Measurements from ENCODE around the gene FOXP1.

Gene FOXP1

GRCh38 chr3:71311661-71312046 lies 271.9 kb downstream of the FOXP1 start:
- DNase-seq (ENCODE audit: low spot score): no peak
- no peak for TF ChIP-seq CTCF (IDR thresholded peaks at IDR 0.05; ENCODE audit: extremely low read depth, insufficient read depth, missing control alignments)
- in situ Hi-C loops (cut with MboI; ENCODE audit: low pct_unique_long_range_greater_than_20kb, low sequenced_read_pairs, unreplicated experiment): no loop called here

GRCh38 chr3:71310980-71311660 lies 272.4 kb downstream of the FOXP1 start:
- TF ChIP-seq CTCF (IDR thresholded peaks at IDR 0.05; ENCODE audit: extremely low read depth, insufficient read depth, missing control alignments): no peak
- no peak for DNase-seq (ENCODE audit: low spot score)

GRCh38 chr3:71310359-71310979 lies 273.1 kb downstream of the FOXP1 start:
- DNase-seq (ENCODE audit: low spot score): no peak
- TF ChIP-seq CTCF (IDR thresholded peaks at IDR 0.05; ENCODE audit: extremely low read depth, insufficient read depth, missing control alignments): no peak
- in situ Hi-C loops (cut with MboI; ENCODE audit: low pct_unique_long_range_greater_than_20kb, low sequenced_read_pairs, unreplicated experiment): no loop called here

More at GRCh38 chr3:71310980-71311660, 272.4 kb downstream of the FOXP1 start:
- in situ Hi-C loops (cut with MboI; ENCODE audit: low pct_unique_long_range_greater_than_20kb, low sequenced_read_pairs, unreplicated experiment): no loop called here

GRCh38 chr3:71309886-71310285 lies 273.6 kb downstream of the FOXP1 start:
- in situ Hi-C loops (cut with MboI; ENCODE audit: low pct_unique_long_range_greater_than_20kb, low sequenced_read_pairs, unreplicated experiment): no loop called here
- no peak for TF ChIP-seq CTCF (IDR thresholded peaks at IDR 0.05; ENCODE audit: extremely low read depth, insufficient read depth, missing control alignments)
- DNase-seq (ENCODE audit: low spot score): no peak

GRCh38 chr3:71309342-71309741 lies 274.2 kb downstream of the FOXP1 start:
- DNase-seq (ENCODE audit: low spot score): no peak
- no peak for TF ChIP-seq CTCF (IDR thresholded peaks at IDR 0.05; ENCODE audit: extremely low read depth, insufficient read depth, missing control alignments)
- in situ Hi-C loops (cut with MboI; ENCODE audit: low pct_unique_long_range_greater_than_20kb, low sequenced_read_pairs, unreplicated experiment): no loop called here

GRCh38 chr3:71308836-71309235 lies 274.7 kb downstream of the FOXP1 start:
- DNase-seq (ENCODE audit: low spot score): no peak
- in situ Hi-C loops (cut with MboI; ENCODE audit: low pct_unique_long_range_greater_than_20kb, low sequenced_read_pairs, unreplicated experiment): no loop called here
- TF ChIP-seq CTCF (IDR thresholded peaks at IDR 0.05; ENCODE audit: extremely low read depth, insufficient read depth, missing control alignments): no peak

Measured in GM13977 (cell line).